ENCODE measurements around the gene KIAA1210. TPM values are rescaled to one million over a fixed set of nuclear protein-coding genes. Genes with fewer than 3 reads are reported as not detected.
A peak's percentile ranks its signal among the peaks of the same experiment; 100 is the strongest.

The KIAA1210 gene
- total and polyA plus RNA-seq, 5 experiments from 2014 or later, result not detected

DNA sequence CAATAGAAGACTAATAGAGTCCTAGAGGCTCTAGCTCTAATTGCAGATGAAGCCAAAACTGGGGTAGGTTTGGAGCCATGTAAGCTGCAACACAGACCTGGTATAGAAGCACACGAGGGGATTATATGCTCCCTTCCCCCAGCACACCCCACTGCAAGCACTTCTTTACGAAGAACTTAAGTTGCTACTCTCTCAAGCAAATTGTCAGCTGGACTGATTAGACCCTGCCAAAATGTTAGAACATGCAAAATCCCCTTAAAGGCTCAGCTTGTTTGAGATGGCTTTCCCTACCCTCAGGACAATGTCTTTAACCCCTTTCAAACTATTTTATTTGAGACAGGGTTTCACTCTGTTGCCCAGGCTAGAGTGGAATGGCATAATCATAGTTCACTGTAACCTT is 4.7 kb upstream of the KIAA1210 start:
- DNase-seq (no peak), ATAC-seq (no peak)
- H3K4me1 Mint-ChIP-seq, result peaks cover 0 to 2% (median 0%) of the 10 kb centered on the region in 4 donors
- POLR2A ChIA-PET, result no interaction called here
- no peak overlapping the region for H3K27ac Mint-ChIP-seq
- H3K27me3 Mint-ChIP-seq, result peaks cover 0 to 10% (median 4%) of the 10 kb centered on the region in 5 donors
- H3K4me3 Mint-ChIP-seq, result no peak overlapping the region
- no peaks in the 10 kb centered on the region for H3K36me3 Mint-ChIP-seq
- no peaks in the 10 kb centered on the region for H3K9me3 Mint-ChIP-seq

DNA sequence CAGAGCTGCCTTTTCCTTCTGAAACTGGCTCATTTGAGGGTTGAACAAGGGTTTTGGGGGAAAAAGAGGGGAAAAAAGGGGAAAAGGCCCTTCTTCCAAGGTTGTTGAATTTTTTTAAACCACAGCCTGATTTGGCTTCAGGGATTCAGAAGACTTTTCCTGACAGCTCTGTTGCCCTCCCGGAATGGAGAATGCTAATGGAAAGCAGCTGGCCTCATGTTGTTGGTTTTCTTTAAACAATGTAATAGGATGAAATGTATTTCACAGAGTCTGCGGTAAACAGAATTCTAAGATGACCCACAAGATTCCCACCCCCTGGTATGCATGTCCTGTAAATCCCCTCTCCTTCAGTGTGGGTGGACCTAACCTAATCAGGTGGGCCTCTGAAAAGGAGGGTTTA is 3.3 kb upstream of the KIAA1210 start:
- ATAC-seq, result no peak
- no peaks in the 10 kb centered on the region for H3K36me3 Mint-ChIP-seq

GRCh38 chrX:119121341-119121740 is 6.3 kb downstream of the KIAA1210 start:
- POLR2A ChIA-PET, result no interaction called here
- peaks cover 0 to 6% (median 2%) of the 10 kb centered on the region in 5 donors for H3K27me3 Mint-ChIP-seq

More for the DNA sequence above, 3.3 kb upstream of the KIAA1210 start:
- POLR2A ChIA-PET, result no interaction called here
- H3K27me3 Mint-ChIP-seq, result peaks cover 0 to 9% (median 4%) of the 10 kb centered on the region in 5 donors
- DNase-seq, result no peak
- H3K4me3 Mint-ChIP-seq, result no peak overlapping the region
- H3K27ac Mint-ChIP-seq, result no peak overlapping the region
- no peaks in the 10 kb centered on the region for H3K9me3 Mint-ChIP-seq
- peaks cover 0 to 2% (median 0%) of the 10 kb centered on the region in 4 donors for H3K4me1 Mint-ChIP-seq

GRCh38 chrX:119118780-119119395 is 8.7 kb downstream of the KIAA1210 start:
- POLR2A ChIA-PET, result no interaction called here
- peaks cover 0 to 6% (median 2%) of the 10 kb centered on the region in 5 donors for H3K27me3 Mint-ChIP-seq
- H3K9me3 Mint-ChIP-seq, result no peaks in the 10 kb centered on the region
- DNase-seq (peak; percentile 10 to 76 (median 41)), ATAC-seq (peak; percentile 80 to 84)
- no peaks in the 10 kb centered on the region for H3K4me1 Mint-ChIP-seq
- no peaks in the 10 kb centered on the region for H3K36me3 Mint-ChIP-seq
- H3K4me3 Mint-ChIP-seq, result no peak overlapping the region
- no peak overlapping the region for H3K27ac Mint-ChIP-seq

More at GRCh38 chrX:119121341-119121740, 6.3 kb downstream of the KIAA1210 start:
- H3K36me3 Mint-ChIP-seq, result no peaks in the 10 kb centered on the region
- DNase-seq (no peak), ATAC-seq (no peak)
- H3K4me3 Mint-ChIP-seq, result no peak overlapping the region
- no peak overlapping the region for H3K27ac Mint-ChIP-seq
- H3K4me1 Mint-ChIP-seq, result no peaks in the 10 kb centered on the region
- H3K9me3 Mint-ChIP-seq, result no peaks in the 10 kb centered on the region

DNA sequence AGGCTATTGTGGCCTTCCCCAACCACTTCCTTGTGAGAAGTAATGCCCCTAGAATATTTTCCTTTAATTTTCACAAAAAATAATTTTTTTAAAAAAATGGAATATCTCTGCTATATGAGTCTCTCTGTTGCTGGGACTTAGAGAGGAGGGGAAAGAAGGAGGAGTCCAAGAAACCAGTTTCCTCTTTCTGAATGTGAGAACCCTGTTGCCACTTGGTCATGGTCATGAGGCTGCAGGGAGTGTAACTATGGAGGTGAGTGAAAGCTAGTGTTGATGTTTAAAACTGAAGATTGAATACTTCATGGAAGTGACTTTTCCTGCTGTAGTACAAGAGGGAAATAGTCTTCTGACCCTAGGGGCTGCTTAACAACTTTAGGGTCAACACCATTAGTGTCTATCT is 20.4 kb downstream of the KIAA1210 start:
- H3K36me3 Mint-ChIP-seq, result no peaks in the 10 kb centered on the region
- H3K27ac Mint-ChIP-seq, result no peak overlapping the region
- no peaks in the 10 kb centered on the region for H3K9me3 Mint-ChIP-seq
- no peaks in the 10 kb centered on the region for H3K4me1 Mint-ChIP-seq
- peaks cover 0 to 7% (median 2%) of the 10 kb centered on the region in 5 donors for H3K27me3 Mint-ChIP-seq
- POLR2A ChIA-PET, result no interaction called here
- H3K4me3 Mint-ChIP-seq, result no peak overlapping the region
- DNase-seq, result no peak
- no peak for ATAC-seq

GRCh38 chrX:119105826-119106225 is 21.8 kb downstream of the KIAA1210 start:
- no peak overlapping the region for H3K4me3 Mint-ChIP-seq

DNA sequence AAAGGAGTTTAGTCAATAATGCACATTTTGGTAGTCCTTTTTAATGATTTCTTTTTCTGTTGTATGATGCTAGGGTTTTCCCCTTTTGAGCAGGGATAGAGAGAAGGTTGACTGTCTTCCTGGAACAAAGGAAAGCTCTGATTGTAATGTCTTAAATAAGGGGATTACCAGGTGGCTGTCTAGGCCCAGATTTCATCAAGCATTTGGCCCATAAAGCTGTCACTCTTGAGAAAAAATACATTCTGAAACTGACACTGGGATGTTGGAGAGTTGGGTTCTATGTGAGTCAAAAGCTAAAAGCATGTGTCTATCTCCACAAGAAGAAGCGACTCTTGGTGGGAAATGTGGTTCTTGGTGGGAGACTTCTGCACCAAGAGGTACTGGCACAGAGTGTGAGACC is 26.4 kb downstream of the KIAA1210 start:
- Mint-ChIP-seq H3K27ac (no peak overlapping the region), H3K36me3 (no peaks in the 10 kb centered on the region), H3K4me3 (no peak overlapping the region), H3K9me3 (no peaks in the 10 kb centered on the region), H3K4me1 (no peaks in the 10 kb centered on the region), H3K27me3 (peaks cover 0 to 9% (median 3%) of the 10 kb centered on the region in 5 donors)
- POLR2A ChIA-PET, result no interaction called here
- DNase-seq (no peak), ATAC-seq (no peak)

More at GRCh38 chrX:119105826-119106225, 21.8 kb downstream of the KIAA1210 start:
- no peaks in the 10 kb centered on the region for H3K9me3 Mint-ChIP-seq
- no peak overlapping the region for H3K27ac Mint-ChIP-seq
- no peaks in the 10 kb centered on the region for H3K4me1 Mint-ChIP-seq
- no peak for ATAC-seq
- no peak for DNase-seq
- H3K36me3 Mint-ChIP-seq, result no peaks in the 10 kb centered on the region
- H3K27me3 Mint-ChIP-seq, result peaks cover 0 to 7% (median 2%) of the 10 kb centered on the region in 5 donors
- POLR2A ChIA-PET, result no interaction called here

DNA sequence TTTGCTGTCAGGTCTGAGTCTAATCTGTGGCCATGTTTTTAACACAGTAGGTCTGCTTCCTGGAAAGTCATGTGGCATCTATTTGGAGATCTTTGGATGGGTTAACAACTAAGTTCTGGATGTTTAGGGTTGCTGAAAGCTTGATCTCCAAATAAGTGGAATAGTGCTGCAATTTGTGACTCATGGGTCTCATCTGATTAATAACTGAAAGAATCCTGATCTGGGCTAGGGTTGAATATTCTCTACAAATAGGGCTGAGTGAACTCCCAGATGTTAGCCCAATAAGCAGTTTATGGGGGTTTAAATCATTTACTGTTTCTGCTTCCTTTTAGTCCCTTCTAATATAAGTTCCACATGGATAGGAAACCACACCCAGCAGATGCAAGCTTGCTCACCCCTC is 31.7 kb downstream of the KIAA1210 start:
- no peaks in the 10 kb centered on the region for H3K4me1 Mint-ChIP-seq
- no peaks in the 10 kb centered on the region for H3K36me3 Mint-ChIP-seq
- no peak for ATAC-seq
- POLR2A ChIA-PET, result no interaction called here
- H3K4me3 Mint-ChIP-seq, result no peak overlapping the region
- H3K27ac Mint-ChIP-seq, result no peak overlapping the region
- DNase-seq, result no peak
- H3K27me3 Mint-ChIP-seq, result peaks cover 2 to 11% (median 9%) of the 10 kb centered on the region in 5 donors
- no peaks in the 10 kb centered on the region for H3K9me3 Mint-ChIP-seq

GRCh38 chrX:119094819-119095218 is 32.8 kb downstream of the KIAA1210 start:
- Mint-ChIP-seq H3K9me3 (no peaks in the 10 kb centered on the region), H3K36me3 (no peaks in the 10 kb centered on the region), H3K4me1 (no peaks in the 10 kb centered on the region), H3K4me3 (no peak overlapping the region), H3K27ac (no peak overlapping the region), H3K27me3 (peaks cover 2 to 11% (median 9%) of the 10 kb centered on the region in 5 donors)
- ATAC-seq (no peak), DNase-seq (no peak)
- POLR2A ChIA-PET, result no interaction called here

GRCh38 chrX:119093991-119094735 is 33.4 kb downstream of the KIAA1210 start:
- no peak overlapping the region for H3K4me3 Mint-ChIP-seq
- ATAC-seq, result no peak
- peaks cover 2 to 10% (median 9%) of the 10 kb centered on the region in 5 donors for H3K27me3 Mint-ChIP-seq
- peaks cover 0 to 3% (median 0%) of the 10 kb centered on the region in 4 donors for H3K4me1 Mint-ChIP-seq
- no peaks in the 10 kb centered on the region for H3K36me3 Mint-ChIP-seq
- H3K27ac Mint-ChIP-seq, result no peak overlapping the region
- no peaks in the 10 kb centered on the region for H3K9me3 Mint-ChIP-seq
- no peak for DNase-seq
- POLR2A ChIA-PET, result no interaction called here

DNA sequence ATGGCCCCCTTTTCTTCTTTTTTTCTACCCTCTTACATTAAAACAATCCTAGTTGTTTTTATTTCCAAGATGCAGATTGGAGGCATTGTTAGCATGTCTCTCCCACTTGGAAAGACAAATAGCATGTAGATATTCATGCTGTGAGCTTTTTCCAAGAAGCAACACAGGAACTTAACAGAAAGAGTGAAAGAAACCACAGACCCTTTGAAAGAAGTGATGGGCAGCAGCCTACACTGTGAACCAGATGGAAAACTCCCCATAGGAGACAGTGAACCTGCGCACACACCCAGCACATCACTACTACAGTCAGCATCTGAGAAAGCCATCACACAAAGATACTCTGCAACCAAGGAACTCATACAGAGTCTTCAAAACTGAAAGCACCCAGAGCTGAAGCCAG is 37.0 kb downstream of the KIAA1210 start:
- no peak for DNase-seq
- no peak for ATAC-seq
- no peak overlapping the region for H3K4me3 Mint-ChIP-seq
- H3K9me3 Mint-ChIP-seq, result no peaks in the 10 kb centered on the region
- H3K27ac Mint-ChIP-seq, result no peak overlapping the region
- H3K4me1 Mint-ChIP-seq, result peaks cover 0 to 3% (median 0%) of the 10 kb centered on the region in 4 donors
- no peaks in the 10 kb centered on the region for H3K36me3 Mint-ChIP-seq
- H3K27me3 Mint-ChIP-seq, result peaks cover 0 to 8% (median 7%) of the 10 kb centered on the region in 5 donors
- POLR2A ChIA-PET, result no interaction called here

GRCh38 chrX:119089619-119090018 is 38.0 kb downstream of the KIAA1210 start:
- Mint-ChIP-seq H3K4me1 (peaks cover 0 to 3% (median 0%) of the 10 kb centered on the region in 4 donors), H3K4me3 (no peak overlapping the region), H3K9me3 (no peaks in the 10 kb centered on the region), H3K27ac (no peak overlapping the region), H3K36me3 (no peaks in the 10 kb centered on the region), H3K27me3 (peaks cover 0 to 8% (median 7%) of the 10 kb centered on the region in 5 donors)
- ATAC-seq (no peak), DNase-seq (no peak)
- POLR2A ChIA-PET, result interaction anchor here (1.1 kb wide), 1 partner anchor 243 kb away, joined by 3 read pairs; no protein-coding TSS in a partner anchor

DNA sequence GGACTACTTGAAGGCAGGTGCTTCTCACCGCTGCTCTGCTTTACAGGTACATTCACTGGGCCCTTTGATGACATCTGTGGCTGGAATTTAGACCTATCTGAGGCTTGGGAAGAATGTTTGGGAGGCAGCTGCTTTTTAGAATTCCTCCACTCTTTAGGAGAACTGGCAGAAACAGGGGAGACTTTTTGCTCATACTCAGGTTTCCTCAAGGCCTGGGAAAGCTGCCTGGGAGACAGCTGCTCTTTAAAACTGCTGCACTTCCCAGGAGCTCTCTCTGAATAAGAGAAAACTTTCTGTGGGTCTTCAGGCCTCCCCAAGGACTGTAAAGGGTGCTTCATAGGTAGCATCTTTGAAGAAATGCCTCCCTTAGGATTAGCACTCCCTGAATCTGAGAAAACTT is 40.5 kb downstream of the KIAA1210 start:
- no peak for ATAC-seq
- POLR2A ChIA-PET, result no interaction called here
- no peaks in the 10 kb centered on the region for H3K36me3 Mint-ChIP-seq

More for the DNA sequence above, 40.5 kb downstream of the KIAA1210 start:
- H3K4me1 Mint-ChIP-seq, result peaks cover 0 to 3% (median 0%) of the 10 kb centered on the region in 4 donors
- H3K27me3 Mint-ChIP-seq, result peaks cover 0 to 8% (median 5%) of the 10 kb centered on the region in 5 donors
- H3K9me3 Mint-ChIP-seq, result no peaks in the 10 kb centered on the region
- DNase-seq, result no peak
- no peak overlapping the region for H3K27ac Mint-ChIP-seq
- H3K4me3 Mint-ChIP-seq, result no peak overlapping the region

Data from naive thymus-derived CD8-positive, alpha-beta T cell (primary cell).